Muscle of arm (tissue), 12 donors: ENCODE data around the gene SLC27A5. TPM values are rescaled to one million over a fixed set of nuclear protein-coding genes. Genes with fewer than 3 reads are reported as not detected.
"Not testable (repeated sequence)": the region's sequence is repeated elsewhere in the genome, so short reads cannot be mapped to it uniquely, and the experiment has no call there.

Source experiments
- DNase-seq: peaks from one replicate; pipeline ENCODE4 v3.0.0-alpha.2; 2013
- polyA plus RNA-seq, 12 donors: library from polyadenylated mRNA; unstranded; fragments of 120-200 nt; gene quantifications; one replicate each; pipeline ENCODE4 v1.2.1, GENCODE V29; 2013; ENCODE audit not compliant: insufficient read length in 12 of 12

Gene SLC27A5
- polyA plus RNA-seq, 12 donors = 2.0 to 4.1 (median 3.8) TPM; not detected in 2

DNA sequence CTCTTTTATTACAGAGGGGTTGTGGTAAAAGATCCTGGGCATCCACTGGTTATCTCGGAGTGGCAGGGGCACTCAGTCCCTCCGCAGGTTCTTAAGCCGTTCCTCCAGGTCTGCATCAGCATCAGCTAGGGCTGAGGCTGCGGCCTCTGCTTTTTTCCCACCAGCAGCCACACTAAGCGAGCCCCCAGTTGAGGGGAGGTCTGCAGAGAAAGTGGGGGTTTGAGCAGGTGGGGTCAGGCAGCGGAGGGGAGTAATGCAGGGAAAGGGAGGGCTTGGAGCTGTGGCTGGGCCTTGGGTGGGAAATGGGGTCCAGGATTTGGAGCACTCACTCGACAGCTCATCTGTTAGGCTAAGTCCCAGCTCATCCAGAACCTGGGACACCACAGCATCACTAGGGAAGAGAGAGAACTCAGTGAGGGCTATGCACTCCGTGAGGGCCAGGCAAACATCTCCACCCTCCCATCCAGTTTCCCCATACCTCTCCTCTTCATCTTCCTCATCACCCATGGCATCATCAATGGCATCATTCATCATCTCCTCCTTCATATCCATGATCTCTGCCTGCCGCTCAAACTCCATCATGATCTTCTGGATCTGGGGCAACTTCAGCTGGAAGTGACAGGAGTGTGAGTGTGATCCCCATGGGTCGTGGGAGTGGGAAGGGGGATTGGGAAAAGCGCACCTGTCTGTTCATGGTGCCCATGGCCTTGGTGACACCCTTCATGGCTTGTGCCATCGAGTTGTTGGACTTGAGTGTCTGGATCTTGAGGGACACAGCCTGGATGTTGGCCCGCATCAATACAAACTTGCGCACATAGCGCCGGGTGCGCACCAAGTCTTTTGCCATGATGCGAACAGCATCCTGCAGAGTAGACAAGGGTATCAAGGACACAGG, 40.0 kb upstream of the SLC27A5 start:
- no peak for DNase-seq

DNA sequence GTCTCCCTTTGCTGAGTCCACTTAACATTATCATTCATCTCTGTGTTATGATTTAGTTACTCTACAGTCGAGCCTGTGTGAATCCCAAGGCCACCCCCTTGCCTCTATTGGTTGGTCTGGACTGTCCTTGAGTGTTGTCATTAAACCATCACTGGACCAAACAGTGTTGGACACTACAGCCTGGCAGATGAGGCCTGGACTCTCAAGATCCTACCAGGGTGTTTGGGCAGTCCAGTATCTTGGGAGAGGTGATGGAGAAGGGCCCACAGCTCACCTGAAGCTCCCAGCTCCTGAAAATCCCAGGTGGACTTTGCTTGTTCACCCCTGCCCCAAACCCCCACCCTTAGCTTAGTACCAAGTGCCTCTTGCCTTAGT, 39.3 kb upstream of the SLC27A5 start:
- DNase-seq = no peak

DNA sequence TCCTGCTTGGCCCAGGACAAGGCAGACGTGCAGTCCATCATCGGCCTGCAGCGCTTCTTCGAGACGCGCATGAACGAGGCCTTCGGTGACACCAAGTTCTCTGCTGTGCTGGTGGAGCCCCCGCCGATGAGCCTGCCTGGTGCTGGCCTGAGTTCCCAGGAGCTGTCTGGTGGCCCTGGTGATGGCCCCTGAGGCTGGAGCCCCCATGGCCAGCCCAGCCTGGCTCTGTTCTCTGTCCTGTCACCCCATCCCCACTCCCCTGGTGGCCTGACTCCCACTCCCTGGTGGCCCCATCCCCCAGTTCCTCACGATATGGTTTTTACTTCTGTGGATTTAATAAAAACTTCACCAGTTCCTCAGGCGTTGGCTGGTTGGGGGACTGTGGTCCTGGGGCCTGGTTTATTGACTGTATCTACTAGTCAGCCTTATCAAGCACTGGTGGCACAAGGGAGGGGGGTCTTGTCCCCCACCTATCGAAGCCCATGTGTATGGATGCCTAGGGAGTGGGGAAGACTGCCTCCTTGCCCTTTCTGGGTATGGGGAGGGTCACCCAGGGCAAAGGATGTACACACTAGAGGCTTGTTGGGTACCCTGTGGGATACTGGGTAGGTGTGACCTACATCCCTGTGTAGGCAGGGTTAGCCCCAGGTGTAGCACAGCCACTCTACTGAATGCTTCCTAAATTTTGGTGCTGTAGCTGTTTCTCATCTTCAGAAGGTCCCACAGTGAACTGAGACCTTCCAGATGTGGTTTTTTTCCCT, 38.8 kb upstream of the SLC27A5 start:
- no peak for DNase-seq

DNA sequence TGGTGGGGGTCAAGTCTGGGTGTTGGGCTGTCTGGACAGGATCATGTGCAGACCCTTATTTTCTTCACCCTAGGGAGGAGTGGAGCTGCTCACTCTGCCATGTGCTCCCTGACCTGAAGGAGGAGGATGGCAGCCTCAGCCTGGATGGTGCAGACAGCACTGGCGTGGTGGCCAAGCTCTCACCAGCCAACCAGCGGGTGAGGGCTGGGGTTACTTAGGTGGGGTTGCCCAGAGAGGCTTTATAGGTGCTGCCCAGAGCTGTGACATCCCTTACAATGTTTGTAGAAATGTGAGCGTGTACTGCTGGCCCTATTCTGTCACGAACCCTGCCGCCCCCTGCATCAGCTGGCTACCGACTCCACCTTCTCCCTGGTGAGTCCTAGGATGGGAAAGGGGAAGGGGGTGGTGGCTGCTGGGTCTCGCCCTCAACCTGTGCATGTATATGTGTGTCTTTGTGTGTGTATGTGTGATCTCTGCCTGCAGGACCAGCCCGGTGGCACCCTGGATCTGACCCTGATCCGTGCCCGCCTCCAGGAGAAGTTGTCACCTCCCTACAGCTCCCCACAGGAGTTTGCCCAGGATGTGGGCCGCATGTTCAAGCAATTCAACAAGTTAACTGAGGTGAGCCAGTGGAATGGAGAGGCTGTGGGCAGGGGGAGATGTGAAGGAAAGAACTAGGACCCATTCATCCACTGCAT, 38.0 kb upstream of the SLC27A5 start:
- no peak for DNase-seq

DNA sequence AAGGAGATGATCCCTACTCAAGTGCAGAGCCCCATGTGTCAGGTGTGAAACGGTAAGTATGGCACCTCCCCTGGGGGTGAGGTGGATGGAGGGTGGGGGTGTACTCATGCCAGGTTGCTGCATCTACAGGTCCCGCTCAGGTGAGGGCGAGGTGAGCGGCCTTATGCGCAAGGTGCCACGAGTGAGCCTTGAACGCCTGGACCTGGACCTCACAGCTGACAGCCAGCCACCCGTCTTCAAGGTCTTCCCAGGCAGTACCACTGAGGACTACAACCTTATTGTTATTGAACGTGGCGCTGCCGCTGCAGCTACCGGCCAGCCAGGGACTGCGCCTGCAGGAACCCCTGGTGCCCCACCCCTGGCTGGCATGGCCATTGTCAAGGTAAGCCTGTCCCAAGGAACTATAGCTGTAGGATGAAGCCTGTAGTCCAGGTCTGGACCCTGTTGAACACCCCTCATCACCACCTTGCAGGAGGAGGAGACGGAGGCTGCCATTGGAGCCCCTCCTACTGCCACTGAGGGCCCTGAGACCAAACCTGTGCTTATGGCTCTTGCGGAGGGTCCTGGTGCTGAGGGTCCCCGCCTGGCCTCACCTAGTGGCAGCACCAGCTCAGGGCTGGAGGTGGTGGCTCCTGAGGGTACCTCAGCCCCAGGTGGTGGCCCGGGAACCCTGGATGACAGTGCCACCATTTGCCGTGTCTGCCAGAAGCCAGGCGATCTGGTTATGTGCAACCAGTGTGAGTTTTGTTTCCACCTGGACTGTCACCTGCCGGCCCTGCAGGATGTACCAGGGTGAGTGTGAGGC, 37.3 kb upstream of the SLC27A5 start:
- DNase-seq = no peak

DNA sequence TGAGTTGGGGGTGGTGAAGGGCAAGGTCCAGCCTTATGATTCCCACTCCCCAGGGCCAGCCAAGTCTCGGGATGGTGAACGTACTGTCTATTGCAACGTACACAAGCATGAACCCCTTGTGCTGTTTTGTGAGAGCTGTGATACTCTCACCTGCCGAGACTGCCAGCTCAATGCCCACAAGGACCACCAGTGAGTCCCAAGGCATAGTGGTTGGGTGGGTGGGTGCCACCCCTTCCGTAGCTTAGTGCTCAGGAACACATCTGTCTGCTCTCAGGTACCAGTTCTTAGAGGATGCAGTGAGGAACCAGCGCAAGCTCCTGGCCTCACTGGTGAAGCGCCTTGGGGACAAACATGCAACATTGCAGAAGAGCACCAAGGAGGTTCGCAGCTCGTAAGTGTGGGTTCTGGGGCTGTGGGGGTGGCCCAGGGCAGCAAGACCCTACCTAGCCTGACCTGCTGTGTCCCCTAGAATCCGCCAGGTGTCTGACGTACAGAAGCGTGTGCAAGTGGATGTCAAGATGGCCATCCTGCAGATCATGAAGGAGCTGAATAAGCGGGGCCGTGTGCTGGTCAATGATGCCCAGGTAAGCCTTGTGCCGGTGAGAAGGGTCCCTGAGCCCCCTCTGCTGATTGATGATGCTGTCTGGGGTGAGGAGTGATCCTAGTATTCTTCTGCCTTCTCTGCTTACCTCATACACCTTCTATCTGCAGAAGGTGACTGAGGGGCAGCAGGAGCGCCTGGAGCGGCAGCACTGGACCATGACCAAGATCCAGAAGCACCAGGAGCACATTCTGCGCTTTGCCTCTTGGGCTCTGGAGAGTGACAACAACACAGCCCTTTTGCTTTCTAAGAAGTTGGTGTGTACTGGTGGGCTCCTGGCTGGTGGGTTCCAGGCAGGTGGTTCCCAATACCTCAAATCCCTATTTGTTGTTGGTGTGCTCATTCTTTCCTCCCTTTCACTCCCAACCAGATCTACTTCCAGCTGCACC, 35.8 kb upstream of the SLC27A5 start:
- DNase-seq = no peak

DNA sequence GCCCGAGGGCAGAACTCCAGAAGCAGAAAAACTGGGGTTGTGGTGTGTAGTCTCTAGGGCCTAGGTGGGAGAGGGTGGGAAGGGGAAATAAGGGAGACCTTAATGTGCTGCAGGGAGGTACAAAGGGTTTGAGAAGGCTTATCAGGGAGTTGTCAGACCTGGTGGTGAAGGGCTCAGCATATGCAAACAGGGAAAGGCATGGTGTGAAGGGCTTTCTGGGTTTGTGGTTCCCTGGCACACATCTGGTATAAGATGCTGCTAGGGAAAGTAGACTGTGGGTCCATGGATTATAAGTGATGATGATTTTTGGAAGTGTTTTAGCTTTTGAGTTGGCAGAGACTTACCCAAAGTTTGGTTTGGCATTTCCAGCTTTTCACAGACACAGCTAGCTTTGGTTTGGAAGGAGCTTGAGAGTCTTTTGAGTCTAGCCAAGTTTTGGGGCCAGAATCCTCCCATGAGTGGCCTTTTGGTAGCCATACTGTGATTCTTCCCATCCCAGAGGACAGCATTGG, 34.3 kb upstream of the SLC27A5 start:
- DNase-seq = no peak

DNA sequence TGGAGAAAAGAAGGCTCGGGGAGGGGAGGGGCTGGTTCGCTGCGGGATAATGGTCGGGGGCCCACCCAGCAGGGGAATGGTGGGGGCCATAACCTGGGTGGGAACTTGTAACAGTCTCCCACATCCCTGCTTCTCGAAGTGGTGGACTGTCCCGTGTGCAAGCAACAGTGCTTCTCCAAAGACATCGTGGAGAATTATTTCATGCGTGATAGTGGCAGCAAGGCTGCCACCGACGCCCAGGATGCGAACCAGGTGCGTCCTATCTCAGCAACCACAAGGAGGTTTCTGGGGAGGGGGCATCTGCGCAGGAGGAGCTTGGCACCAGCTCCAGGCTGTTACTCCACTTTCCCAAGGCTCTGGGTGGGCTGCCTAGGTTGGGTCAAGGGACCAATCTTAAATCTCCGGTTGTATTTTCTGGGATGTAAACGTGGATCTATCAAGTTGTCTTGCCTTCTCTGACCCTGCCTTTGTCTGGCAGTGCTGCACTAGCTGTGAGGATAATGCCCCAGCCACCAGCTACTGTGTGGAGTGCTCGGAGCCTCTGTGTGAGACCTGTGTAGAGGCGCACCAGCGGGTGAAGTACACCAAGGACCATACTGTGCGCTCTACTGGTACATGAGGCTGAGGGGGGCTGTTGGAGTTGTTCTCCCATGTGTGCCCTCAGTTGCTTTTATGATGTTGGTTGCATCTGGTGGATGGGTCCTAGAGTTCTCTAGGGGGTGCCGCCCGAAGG, 33.7 kb upstream of the SLC27A5 start:
- no peak for DNase-seq

DNA sequence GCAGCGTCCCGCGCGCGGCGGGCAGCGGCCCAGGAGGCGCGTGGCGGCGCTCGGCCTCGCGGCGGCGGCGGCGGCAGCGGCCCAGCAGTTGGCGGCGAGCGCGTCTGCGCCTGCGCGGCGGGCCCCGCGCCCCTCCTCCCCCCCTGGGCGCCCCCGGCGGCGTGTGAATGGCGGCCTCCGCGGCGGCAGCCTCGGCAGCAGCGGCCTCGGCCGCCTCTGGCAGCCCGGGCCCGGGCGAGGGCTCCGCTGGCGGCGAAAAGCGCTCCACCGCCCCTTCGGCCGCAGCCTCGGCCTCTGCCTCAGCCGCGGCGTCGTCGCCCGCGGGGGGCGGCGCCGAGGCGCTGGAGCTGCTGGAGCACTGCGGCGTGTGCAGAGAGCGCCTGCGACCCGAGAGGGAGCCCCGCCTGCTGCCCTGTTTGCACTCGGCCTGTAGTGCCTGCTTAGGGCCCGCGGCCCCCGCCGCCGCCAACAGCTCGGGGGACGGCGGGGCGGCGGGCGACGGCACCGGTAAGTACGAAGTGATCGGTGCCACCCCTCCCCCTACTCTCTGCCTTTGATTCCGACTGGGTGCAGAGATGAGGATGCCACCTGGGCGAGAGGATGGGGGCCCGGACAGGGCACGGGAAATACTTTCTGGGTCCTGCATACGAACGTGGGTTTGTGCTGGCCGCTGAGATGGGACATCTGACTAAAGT, 32.9 kb upstream of the SLC27A5 start:
- DNase-seq = no peak

DNA sequence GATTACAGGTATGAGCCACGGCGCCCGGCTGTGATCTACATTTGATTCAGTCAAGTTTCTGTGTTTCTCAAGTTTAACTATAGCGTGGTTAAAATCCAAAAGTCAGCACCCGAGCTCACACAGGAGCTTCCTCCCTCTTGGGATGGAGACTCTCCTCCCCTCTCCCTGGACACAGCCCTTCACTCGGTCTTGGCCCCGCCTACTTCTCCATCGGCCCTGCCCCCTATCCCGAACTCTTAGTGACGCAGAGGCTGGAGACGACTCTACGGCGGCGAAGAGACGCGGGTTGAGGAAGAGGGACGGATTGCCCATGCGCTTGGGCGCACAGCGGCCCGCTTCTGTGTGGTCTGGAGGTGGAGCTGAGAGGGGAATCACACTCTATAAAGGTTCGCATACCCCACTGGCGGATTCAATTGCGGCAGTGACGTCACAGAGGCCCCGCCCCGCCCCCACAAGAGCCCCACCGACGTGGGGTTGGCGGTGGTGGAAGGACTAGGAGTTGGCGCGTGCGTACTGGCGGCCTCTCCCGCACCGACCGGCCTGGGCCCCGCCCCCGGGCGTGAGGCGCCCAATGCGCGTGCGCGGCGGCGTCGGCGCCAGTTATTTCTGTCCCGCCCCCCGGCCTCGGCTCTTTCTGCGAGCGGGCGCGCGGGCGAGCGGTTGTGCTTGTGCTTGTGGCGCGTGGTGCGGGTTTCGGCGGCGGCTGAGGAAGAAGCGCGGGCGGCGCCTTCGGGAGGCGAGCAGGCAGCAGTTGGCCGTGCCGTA, 32.2 kb upstream of the SLC27A5 start, which contains the start of gene TRIM28:
TRIM28 (plus strand) TSS at position 239 of the 765 bp plus-strand sequence. CDS start 694 bp downstream, outside the sequence.
- peak; percentile 98 for DNase-seq

DNA sequence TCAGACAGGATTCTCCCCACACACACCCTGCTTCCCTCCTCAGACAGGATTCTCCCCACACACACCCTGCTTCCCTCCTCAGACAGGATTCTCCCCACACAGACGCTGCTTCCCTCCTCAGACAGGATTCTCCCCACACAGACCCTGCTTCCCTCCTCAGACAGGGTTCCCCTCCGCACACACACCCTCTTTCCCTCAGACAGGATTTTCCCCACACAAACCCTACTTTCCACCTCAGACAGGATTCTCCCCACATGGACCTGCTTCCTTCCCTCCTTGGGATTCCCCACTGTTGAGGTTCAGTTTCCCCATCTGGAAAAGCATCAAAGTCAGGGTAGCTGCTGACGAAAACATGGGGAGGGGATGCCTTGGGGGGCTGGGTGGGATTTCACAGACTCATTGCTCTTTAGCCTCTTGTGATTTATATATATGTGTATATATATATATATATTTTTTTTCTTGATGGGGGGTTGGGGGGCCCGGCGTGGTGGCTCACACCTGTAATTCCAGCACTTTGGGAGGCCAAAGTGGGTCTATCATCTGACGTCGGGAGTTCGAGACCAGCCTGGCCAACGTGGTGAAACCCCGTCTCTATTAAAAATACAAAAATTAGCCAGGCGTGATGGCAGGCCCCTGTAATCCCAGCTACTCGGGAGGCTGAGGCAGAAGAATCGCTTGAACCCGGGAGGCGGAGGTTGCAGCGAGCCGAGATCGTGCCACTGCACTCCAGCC, 31.0 kb upstream of the SLC27A5 start:
- DNase-seq = not testable (repeated sequence)

DNA sequence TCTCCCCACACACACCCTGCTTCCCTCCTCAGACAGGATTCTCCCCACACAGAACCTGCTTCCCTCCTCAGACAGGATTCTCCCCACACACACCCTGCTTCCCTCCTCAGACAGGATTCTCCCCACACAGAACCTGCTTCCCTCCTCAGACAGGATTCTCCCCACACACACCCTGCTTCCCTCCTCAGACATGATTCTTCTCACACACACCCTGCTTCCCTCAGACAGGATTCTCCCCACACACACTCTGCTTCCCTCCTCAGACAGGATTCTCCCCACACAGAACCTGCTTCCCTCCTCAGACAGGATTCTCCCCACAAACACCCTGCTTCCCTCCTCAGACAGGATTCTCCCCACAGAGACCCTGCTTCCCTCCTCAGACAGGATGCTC, 27.4 kb upstream of the SLC27A5 start:
- not testable (repeated sequence) for DNase-seq

DNA sequence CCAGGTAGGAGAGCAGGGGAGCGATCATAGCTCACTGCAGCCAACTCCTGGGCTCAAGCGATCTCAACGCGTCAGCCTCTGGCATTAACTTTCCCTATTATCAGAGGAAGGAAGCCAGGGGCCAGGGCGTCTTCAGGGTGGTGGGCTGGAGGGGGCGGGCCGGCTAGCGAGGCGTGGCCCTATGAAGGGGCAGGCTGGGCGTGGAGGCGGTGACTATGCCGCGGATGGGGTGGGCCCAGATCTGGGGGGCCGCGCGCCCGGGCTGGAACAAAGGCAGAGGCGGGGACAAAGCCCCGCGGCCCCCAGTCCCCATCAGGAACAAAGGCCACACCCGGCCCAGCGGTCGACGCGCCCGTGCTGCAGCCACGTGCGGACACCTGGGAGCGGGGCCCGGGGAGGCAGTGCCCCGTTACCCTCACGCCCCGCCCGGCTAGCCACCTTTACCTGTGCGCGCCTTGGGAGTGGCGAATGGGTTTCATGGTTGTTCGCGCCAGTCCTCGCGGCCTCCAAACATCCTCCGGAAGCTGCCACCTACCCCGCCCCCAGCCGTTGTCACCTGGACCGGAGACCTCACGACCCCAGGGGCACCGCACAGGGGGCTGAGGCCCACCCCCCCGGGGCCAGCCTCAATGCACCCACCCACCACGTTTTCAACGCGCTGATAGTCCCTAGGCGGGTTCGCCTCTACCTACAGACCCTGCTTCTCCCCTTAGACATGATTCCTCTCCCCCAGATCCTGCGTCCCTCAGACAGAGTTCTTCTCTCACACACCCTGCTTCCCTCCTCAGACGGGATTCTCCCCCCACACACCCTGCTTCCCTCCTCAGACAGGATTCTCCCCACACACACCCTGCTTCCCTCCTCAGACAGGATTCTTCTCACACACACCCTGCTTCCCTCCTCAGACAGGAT, 26.7 kb upstream of the SLC27A5 start:
- no peak for DNase-seq

DNA sequence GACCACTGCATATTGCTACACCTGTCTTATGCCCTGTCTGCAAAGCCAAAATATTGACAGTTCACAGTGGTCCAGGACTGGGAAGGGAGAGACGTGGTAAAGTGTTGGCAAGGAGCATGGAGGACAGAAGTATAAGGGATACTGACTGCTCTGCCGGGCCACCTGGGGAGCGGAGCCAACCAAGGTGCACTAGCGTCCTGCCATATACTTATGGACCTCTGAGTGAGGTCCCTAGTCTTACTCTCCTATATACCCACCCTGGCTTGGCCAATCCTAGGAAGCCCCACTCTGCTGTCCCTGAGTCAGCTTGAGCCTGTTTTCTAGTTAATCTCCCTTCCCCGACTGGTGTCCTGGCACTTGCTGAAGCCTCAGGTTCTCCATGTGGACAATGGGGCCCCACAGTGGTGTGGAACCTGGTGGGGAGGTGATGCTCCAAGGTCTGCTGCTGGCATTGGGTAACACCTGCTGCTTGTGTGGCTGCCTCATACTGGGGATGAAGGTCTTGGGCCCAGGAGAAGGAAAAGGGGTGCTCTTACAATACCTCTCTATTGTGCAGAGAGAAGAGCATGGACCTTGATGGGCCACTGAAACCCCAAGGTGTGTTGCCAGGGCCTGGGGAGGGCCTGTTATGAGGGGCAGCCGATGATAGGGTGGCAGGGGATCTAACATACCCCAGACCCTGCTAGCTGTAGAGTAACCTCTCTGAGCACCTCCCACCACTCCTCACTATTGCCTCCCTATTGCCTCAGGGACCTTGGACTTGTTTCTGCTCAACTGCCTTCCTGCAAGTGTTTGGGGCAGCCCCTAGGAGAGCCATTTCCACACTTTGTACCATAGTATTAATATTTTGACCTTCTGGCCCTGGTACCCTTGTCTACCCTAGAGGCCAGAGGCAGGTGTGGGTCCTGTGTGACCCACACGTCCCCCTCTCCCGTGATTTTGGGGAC, 25.3 kb upstream of the SLC27A5 start:
- no peak for DNase-seq

DNA sequence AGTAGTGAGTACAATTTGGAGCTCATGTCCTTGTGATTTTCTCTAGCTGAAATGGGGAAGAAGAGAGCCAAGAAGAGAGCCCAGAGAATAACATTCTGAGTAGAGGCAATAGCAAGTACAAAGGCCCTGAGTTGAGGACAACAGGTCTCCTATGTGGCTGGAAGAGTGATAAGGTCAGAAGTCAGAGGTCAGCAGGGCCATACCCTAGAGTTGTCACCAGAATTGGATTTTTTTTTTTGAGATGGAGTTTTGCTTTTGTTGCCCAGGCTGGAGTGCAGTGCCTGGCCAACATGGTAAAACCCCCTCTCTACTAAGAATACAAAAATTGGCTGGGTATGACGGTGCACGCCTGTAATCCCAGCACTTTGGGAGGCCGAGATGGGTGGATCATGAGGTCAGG, 24.1 kb upstream of the SLC27A5 start:
- DNase-seq = no peak
